Activated naive CD4-positive, alpha-beta T cell (primary cell): ENCODE results near the gene CIRBP.
"Not testable (repeated sequence)": the region's sequence is repeated elsewhere in the genome, so short reads cannot be mapped to it uniquely, and the experiment has no call there.

Source experiments
- DNase-seq, 4 experiments: peaks; one replicate each; lab custom pipeline; 2025; lab: John Stamatoyannopoulos, UW

CIRBP gene

DNA sequence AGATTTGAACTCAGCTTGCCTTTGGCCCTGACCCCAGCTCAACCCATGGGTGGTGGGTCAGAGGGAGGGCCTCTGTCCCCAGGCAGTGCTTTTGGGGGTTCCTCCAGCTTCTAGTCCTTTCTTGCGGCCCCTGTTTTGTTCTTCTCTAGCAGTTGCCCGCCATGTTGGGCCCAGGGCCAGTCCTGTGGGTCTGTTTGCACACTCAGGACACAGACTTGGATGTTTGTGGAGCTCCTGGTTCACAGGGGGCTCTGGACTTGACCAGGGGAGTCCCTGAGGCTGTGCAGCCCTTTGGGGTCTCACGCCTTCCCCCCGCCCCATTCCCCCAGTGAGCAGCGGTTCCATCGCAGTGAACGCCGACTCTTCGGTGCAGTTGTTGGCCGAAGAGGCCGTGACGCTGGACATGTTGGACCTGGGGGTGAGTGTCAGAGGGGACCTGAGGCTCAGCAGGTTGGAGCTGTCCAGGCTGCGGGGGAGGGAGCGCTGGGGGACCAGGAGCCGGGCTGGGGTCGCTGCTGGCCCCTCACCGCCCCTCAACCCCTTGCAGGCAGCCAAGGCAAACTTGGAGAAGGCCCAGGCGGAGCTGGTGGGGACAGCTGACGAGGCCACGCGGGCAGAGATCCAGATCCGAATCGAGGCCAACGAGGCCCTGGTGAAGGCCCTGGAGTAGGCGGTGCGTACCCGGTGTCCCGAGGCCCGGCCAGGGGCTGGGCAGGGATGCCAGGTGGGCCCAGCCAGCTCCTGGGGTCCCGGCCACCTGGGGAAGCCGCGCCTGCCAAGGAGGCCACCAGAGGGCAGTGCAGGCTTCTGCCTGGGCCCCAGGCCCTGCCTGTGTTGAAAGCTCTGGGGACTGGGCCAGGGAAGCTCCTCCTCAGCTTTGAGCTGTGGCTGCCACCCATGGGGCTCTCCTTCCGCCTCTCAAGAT, 25.1 kb upstream of the CIRBP start:
- DNase-seq = peak; percentile 69 to 88 (median 82)

DNA sequence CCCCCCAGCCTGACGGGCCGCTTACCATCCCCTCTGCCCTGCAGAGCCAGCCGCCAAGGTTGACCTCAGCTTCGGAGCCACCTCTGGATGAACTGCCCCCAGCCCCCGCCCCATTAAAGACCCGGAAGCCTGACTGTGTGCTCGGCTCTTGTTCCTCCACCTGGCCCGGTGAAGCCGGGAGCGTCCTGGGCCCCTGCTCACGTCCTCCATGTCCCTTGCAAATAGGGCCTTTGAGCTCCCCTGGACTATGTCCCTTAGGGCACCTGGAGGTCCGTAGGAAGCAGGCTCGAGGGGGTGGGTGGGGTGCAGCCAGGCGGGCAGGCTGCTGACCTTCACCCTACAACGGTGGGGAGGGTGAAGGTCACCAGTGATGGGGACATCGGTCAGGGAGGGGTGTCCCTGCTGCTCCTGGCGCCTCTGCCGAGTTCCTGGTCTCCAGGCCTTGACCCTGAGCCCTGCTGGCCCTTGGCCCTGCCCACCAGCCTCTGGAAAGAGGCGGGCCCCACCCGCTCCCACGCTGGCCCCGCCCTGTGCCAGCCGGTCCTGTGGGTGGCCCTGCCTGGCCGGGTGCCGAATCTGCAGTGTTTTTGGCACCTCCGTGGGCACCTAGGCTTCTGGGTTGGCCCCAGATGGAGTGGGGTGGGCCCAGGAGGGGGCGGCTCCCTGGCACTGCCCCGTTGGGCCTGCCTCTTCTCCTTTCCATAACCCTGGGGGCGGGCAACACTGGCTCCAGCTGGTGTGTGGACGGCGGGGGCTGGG, 24.3 kb upstream of the CIRBP start:
- DNase-seq = no peak

DNA sequence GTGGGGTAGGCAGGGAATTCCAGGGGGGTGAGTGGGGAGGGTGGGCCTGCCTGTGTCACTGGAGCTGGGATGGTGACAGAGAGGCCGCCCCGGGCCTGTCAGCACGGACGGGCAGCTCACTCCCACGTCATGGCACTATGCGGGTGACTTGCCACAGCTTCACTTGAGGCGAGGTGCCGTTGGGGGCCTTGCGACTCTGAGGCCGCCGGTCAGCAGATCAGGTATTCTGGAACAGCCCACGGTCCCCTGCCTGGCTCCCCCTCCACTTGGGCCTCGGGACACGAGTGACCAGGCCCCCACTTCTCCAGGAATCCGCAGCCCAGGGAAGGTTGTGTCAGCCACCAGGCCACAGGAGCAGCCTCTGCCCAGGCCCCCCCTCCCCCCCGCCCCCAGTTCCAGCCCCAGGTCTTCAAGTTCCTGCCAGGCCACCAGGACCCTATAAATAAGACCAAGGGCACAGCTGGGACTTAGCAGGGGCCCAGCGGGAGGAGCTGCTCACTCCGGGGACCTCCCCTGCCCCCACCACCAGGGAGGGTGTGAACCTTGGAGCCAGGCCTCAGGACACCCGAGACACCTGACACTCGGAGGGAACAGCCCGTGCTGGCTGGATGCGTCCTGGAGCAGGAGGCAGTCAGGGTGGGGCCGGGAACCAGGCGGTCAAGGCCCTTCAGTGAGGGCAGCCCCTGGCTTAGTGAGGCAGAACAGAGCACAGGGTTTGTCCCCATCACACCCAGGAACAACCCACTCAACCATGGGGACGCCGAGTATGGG, 23.5 kb upstream of the CIRBP start:
- DNase-seq = no peak

DNA sequence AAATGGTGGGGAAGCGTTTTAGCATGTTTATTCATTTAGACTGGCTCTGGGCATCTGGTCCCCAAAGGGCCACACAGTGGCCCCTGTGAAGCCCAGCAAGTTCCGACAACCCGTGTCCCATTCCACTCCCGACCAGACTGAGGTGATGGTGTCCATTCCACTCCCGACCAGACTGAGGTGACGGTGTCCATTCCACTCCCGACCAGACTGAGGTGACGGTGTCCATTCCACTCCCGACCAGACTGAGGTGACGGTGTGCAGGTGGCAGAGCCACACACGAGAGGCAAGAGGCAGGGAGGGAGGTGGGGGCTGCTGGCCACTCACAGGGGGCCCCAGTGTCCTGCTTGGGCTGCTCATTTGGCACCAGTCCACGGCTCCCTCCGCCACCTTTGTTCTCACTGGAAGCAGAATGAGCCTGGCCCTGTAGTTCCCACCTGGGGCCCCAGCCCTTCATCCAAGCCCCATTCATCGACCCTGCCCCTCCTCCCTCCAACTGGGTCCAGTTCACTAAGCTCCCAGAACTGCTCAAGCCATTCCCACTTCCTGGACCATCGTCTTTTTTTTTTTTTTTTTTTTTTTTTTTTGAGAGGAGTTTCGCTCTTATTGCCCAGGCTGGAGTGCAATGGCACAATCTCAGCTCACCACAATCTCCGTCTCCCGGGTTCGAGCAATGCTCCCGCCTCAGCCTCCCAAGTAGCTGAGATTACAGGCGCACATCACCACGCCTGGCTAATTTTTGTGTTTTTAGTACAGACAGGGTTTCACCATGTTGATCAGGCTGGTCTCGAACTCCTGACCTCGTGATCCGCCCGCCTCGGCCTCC, 22.7 kb upstream of the CIRBP start:
- DNase-seq = not testable (repeated sequence)

DNA sequence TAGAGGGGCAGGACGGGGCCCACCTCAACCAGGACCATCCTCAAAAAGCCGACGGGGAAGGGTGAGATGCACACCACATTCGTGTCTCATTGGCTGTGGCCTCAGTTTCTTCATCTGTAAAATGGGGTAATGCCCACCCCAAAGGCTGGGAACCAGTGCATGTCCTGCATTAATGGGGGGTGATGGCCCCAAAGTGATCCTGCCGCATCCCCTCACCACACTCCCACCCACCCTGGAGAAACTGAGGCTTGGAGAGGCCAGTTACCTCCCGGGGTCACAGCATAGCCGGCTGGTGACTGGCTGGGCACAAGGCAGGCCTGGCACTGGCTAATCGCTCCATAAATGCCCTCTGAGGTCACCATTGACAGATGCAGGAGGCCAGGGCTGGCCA, 21.4 kb upstream of the CIRBP start:
- no peak for DNase-seq

DNA sequence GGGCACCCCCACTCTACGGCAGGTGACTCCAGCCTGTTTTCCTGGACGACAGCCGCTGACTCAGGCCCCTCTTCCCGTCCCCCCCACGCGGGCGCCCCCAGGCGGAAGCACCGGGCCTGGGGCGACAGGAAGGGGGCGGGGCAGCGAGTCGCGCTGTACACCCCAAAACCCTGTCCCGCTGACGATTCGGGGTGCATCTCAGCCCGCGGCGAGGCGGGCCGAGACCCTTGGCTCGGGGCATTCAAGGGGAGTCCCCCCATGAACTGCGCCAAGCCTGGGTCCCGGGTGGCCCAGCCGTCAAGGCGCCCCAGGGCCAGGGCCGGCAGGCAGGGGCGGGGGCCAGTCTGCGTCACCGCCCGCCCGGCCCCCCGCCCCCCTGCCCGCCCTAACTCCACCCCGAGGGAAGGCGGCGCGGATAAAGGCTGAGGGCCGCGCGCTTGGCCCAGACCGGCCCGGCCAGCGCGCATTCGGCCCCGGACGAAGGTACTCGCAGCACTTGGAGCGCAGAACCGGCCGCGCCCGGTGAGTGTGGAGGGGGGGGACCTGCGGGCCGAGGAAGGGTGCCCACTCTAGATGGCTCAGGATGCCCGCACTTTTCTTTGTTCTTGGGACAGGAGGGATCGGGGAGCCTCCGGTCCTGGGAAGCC, 20.9 kb upstream of the CIRBP start, which contains the start of gene MIDN:
Gene MIDN (plus strand): TSS at position 445 of the 647 bp plus-strand sequence. CDS start 1,714 bp downstream, outside the sequence.
- DNase-seq = peak in 2 of 4 experiments; percentile 35 to 68

DNA sequence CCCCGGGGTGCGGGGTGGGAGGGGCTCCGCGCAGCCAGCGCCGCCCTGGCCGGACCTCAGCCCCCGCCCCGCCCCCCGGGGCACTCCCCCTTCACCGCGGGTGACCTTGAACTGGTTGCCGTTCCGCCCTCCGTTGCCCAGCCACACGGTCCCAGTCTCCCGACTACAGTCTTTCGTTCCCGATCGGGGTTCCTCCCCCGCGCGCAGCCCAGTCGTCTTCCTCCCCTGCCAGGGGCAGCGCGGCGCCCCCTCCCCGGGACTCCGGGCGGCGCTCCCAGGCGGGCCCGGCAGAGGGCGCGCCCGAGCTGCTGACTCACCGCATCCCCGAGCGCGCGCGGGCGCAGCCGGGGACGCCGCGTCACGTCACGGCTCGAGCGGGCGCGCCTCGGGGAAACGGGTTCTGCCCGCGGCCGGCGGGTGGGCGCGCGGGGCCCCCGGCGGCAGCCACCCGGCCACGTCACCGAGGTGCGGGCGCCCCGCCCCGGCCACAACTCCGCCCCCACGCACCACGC, 20.3 kb upstream of the CIRBP start:
- peak; percentile 70 to 86 (median 81) for DNase-seq

DNA sequence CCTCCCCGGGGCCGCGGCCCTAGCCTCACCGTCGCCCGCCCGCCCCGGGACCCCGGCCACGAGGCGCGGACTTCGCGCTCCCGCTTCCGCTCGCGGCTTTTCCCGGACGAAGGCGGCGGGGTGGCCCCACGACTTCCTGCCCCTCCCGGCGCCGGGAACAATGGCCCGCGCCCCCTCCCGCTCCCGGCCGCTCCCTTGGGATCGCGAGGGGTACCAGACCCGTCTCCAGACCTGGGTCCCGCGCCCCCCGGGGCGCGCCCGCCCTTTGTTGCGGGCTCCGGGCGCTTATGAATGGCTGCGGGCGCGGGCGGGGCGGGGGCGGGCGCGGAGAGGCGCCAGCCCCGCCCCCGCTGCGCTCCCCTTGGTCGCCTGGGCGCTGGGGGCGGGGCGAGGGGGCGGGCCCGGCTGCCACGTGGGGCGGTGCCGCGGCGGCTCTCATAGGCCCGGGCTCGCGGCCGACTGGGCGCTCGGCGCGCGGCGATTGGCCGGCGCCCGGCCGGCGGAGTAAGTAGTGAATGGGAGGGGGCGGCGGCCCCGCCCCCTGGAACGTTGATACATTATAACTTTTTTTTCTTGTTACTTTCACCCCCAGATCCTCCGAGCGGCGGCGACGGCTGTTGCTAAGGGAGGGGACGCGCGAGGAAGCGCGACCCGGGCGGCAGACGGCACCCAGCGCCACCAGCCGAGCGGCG, 19.7 kb upstream of the CIRBP start:
- peak; percentile 79 to 98 (median 90) for DNase-seq

DNA sequence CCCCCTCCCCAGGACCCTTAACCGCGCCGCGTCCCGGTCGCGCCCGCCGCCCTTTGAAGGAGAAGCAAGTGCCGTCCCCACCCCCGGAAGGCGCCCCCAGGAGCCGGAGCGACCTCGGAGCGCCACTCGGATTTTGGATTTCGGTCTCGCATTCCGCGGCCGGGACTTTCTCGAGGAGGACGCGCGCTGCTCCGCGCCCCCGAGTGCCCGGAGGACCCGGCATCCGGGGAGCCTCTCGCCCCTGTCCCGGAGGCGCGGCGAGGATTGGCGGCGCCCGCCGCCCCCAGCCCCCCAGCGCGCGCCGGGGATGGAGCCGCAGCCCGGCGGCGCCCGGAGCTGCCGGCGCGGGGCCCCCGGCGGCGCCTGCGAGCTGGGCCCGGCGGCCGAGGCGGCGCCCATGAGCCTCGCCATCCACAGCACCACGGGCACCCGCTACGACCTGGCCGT, 19.1 kb upstream of the CIRBP start:
- no peak for DNase-seq

DNA sequence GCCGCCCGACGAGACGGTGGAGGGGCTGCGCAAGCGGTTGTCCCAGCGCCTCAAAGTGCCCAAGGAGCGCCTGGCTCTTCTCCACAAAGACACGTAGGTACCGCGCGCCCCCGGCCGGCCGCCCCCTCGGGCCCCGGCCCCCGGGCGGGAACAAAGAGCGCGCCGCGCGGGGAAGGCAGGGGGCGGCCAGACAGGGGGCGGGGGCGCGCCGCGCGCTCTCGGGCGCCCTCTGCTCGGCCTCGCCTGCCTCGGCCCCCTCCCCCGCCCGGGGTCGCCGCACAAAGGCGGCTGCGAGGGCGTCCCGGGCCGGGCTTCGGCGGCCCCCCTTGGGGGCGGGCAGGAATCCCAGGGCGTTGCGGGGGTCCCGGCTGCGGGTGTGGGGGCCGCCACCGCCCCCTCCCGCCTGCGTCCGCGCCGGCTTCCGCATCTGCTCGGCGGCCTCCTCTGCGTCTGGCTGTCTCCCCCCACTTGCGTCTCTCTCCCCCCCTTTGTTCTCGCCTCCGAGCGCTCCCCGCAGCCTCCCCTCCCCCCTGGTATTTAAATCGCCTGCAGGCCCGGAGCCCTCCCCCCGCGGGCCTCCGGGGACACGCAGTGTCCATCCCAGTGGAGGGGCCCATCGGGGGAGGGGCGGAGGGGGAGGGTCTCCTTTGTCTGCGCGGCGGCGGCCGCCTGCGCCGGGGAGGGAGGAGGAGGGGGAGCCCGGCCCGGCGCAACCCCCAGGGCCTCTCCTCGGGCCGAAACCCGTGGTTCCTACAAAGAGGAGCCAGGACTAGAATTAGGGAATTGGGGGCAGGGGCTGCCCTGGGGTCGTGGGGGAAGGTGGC, 18.5 kb upstream of the CIRBP start:
- DNase-seq = peak in 2 of 4 experiments; percentile 40 to 64

DNA sequence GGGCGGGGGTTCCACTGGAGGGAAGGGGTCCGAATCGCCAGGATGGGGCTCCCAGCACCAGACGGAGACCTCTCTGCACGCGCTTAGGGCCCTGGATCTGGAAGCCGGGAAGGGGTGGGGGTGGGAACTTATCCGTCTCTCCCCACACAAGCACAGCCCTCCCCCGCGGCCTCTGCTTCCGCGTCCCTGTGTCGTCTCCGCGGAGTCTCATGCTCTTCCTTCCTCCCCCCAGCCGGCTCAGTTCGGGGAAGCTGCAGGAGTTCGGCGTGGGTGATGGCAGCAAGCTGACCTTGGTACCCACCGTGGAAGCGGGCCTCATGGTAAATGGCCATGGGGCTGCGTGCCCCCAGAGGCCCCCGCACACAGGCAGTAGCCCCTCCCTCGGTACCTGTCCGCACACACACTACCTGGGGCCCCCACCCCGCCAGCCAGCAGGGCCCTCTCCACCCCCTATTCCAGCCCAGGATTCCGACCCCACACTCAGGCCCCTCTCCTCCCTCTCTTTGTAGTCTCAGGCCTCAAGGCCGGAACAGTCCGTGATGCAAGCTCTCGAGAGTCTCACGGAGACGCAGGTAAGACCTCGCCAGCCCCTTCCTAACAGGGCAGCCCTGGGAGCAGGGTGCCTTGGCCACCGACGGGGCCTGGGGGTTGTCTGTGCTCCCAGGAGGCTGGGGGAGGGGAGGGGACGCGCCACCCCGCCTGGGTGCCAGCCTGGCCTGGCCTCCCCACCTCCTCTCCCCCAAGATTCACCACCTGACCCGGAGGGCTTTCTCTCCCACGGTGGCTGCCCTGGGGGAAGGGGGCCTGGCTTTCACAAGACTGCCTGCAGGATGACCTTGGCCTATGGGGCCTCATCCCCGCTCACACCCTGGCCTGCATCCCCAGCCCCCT, 17.6 kb upstream of the CIRBP start:
- peak in 3 of 4 experiments; percentile 43 to 58 (median 48) for DNase-seq

DNA sequence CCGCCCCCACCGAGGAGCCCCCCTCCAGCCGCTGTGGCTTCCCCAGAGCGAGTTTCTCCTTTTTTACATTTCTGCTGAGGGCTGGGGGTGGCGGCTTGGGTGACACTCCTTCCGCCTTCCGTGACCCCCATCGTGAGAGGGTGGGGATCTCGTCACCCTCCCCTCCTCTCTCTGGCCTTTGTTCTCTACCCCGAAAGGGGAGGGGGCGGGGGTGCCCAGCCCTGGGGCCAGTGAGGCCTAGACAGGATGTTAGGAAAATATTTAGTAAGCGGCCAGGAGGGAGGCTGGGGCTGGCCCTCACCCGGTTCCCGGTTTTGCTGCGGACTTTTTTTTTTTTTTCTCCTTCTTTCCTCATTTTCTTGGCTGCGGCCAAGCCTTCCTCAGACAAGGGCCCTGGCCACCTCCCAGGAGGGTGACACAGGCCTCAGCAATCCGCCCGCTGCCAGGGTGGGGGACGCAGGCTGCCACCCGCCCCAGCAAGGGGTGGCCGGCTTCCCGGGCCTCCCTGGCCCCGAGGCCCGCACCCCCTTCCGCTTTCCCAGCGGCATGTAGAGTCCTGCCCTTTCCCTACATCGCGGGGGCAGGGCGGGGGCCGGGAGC, 16.8 kb upstream of the CIRBP start:
- DNase-seq = peak in 2 of 4 experiments; percentile 43 to 58

DNA sequence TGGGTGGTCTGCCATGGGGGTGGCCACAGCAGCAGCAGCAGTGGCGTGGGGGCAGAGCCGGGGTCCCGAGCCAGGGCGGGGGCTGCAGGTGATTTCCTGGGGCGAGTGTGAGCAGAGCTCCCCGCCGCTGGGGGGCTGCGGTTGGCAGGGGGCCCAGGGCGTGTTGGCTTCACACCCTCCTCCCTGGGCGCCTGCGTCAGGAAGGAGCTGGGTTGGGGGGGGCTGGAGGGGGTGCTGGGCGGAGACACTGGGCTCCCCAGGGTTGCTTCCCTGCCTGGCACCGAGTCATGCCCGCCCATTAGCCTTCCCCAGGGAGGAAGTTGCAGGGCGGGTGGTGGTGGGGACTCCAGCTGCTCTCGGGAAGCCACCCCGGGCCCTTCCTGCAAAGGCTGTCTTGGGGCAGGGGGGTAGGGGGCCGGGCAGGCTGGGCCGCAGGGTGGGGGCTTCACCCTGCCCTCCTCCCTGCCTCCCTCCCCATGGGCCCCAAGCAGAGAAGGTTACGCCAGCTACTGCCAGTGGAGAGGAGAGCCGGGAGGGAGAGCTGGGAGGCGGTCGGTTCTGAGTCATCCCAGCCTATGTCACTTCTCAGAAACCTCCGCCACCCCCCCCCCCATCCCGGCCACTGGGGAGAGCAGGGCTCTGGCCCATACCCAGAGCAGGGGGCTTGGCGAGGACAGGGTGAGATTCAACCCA, 16.2 kb upstream of the CIRBP start:
- peak in 2 of 4 experiments; percentile 65 to 66 for DNase-seq

DNA sequence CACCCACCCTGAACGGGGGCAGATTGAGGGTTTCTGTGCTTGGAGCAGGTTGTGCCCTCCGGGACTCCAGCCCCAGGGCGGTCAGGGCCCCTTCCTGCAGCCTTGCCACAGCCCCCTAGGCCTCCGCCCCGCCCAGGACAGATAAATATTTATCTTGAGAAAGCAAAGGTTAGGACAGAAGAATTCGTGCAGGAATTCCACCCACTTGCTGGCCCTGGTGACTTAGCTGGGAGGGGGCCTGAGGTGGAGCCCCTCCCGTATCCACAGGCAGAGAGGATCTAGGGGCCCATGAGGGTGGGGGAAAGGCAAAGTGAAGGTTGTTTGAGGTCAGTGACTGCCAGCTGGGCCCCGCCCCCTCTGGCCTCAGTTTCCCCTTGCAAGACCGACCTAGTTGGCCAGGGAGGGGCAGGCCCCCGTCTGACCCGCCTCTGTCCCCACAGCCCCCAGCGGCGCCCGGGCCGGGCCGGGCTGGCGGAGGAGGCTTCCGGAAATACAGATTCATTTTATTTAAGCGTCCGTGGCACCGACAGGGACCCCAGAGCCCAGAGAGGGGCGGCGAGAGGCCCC, 15.5 kb upstream of the CIRBP start:
- no peak for DNase-seq

DNA sequence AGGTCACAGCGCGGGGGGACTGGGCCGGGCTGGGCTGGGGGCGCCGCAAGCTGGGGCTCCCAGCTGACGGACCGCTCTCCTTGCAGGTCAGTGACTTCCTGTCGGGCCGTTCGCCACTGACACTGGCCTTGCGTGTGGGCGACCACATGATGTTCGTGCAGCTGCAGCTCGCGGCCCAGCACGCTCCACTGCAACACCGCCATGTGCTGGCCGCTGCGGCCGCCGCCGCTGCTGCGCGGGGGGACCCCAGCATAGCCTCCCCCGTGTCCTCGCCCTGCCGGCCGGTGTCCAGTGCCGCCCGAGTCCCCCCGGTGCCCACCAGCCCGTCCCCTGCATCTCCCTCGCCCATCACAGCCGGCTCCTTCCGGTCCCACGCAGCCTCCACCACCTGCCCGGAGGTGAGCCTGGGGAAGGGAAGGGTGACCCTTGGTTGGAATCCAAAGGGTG, 15.0 kb upstream of the CIRBP start:
- DNase-seq = no peak

DNA sequence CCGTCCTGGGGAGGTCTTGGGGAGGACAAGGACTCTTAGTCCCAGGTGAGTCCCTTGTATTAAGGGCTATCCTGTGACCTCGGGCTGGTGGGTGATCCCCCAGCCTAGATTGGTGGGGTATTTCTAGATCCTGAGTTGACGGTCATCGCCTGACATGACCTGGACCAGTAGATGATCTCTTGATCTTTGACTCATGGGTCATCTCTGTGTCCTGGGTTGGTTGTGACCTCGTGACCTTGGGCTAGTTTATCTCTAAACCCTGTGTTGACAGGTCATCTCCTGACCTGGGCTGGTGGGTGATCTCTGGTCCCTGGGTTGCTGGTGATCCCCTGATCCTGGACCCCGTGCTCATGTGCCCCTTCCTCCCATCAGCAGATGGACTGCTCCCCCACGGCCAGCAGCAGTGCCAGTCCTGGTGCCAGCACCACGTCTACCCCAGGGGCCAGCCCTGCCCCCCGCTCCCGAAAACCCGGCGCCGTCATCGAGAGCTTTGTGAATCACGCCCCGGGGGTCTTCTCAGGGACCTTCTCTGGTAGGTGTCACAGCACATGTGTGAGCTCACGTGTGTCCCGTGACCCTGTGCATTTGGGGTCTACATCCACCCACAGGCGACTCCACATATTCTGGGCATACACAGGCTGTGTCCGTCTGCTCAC, 14.5 kb upstream of the CIRBP start:
- DNase-seq = no peak
